Left cardiac atrium (tissue), 4 donors: ENCODE measurements around the gene EXPH5. TPM values are rescaled to one million over a fixed set of nuclear protein-coding genes. Genes with fewer than 3 reads are reported as not detected.
A peak's percentile ranks its signal among the peaks of the same experiment; 100 is the strongest.

Experiments
- ATAC-seq, 2 donors: fragments of 200-7000 bp; cut with Tn5 transposase; one replicate each; pipeline ENCODE4 v1.9.1; 2020; ENCODE audit warnings: mild to moderate bottlenecking in 2 of 2, moderate library complexity in 2 of 2
- DNase-seq: peaks from one replicate; pipeline ENCODE4 v3.0.0-alpha.2; 2020
- intact Hi-C, 2 donors: fragments of 100-400 bp; cut with DNase I; formaldehyde crosslinking; loops; one replicate each; pipeline versions ENCODE4 v1.14.1 to v1.15.1; 2022 to 2023
- total RNA-seq, 2 donors: library from RNA; stranded (reverse); fragmentation: NEBNext Ultra II Directional; extraction: Animal tissue kit (Norgen Biotek cat#: 25700); gene quantifications; one replicate each; pipeline ENCODE4 v1.2.1, GENCODE V29; 2021
- donor health status: DM: no; HTN: yes; CAD: no.
- donor health status: DM: no; HTN: yes; CAD: no; lungs with severe emphysema.
- donor health status: DM: yes; HTN: yes; CAD: no.
- donor health status: Dilated cardiomyopathy.

Gene EXPH5
- total RNA-seq, 2 donors from 2014 or later, result 2.5 to 3.5 TPM

DNA sequence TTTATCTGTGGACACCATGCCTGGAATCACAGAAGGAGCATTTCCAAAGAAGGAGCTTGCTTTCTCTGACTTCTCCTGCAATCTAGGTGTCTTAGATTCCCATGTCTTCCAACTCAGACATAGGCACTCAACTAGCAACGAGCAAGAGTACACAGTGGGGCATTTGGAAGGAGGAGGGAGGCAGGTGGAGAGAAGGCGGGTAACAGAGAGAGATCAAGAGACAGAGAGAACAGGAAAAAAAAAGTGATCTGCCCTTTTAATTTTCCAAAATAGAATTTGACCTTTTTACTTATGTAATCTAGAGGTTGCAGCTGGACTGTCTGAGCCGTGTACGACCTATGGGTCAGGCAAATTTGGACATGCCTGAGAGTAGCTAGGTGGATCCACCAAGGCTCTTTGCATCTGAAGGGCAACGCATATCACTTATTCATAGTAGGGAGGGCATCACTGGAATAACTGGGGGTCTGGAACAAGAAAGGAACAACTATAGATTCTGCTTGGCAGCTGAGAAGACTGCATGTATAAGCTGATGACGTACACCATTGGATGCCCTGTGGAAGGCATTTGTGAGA lies 58.1 kb downstream of the EXPH5 start:
- no peak for DNase-seq
- intact Hi-C loops, result no loop called here
- ATAC-seq, result no peak

DNA sequence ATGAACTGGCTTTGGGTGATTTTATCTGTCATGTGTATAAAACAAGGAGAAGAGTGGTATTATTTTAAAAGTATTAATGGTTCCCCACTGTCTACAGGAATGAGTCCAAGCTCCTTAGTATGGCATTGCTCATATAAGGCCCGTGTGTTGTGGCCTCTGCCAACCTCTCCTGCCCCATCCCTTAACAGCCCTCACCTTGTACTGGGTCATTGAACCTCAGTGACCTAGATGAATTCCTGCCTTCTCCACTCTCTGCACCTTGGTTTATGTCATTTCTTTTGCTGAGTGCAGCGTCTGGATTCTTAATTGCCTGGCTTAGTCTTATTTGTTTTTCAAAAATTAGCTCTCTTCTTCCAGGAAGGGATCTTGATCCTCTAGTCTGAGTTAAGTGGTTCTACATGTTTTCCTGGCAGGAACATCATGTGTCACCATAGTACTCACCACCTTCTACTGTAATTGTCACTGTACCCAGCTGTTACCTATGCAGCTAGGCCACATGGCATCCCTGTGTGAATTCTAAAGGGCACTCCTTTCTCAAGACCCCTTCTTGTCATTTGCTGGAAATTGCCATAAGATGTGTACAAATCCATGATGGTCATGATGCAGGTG lies 59.2 kb downstream of the EXPH5 start:
- DNase-seq, result no peak
- intact Hi-C loops, result no loop called here
- no peak for ATAC-seq

DNA sequence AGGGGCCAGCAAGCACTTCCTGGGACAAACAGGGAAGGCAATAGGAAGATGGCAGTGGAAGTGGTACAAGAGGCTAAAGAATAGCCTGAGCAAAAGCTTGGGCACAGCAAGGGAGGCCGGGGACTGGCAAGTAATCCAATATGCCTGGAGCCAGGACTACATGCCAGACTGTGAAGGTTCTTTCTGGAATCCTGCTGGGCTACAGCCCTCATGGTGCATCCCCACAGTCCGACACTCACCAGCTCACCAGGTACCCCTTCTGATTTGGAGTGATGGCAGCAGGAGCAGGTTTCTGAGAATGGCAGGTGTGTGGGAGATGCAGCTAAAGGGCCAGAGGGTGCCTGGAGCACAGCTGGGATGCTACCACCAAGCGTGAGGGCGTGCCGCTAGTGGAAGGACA lies 63.1 kb downstream of the EXPH5 start:
- no peak for DNase-seq
- ATAC-seq, result no peak
- intact Hi-C loops, result no loop called here

DNA sequence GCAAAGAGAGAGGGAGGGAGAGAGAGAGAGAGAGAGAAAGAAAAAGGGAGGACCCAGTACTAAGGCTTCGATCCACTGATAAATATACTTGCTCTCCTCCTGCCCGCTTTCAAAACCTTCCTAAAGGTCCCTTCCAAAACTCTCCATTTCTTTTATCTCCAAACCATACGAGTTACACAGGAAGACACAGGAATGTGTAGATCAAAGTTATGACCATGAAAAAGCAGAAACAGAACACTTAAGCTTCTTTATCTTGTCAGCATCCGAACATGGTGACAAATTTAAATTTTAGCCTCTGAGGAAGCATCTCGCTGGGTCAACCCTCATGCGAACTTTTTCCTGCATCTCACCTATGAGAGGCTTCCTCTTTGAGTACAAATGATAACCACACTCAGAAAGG lies 66.2 kb downstream of the EXPH5 start:
- no peak for ATAC-seq
- intact Hi-C loops, result no loop called here
- DNase-seq, result no peak

DNA sequence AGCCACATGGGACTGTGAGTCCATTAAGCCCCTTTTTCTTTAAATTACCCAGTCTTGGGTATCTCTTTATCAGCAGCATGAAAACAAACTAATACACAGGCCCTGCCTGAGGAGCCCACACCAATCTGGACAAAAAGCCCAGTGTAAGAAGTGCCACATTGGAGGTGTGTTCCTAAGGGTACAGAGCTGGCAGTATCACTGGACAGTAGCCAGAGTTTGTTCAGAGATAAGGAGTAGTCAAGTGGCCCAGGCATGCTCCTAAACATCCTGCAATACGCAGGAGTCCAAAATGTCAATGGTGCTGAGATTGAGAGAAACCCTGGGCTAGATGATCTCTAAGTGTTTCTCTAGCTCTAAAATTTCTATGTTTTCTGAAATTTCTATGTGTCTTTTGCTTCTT lies 68.4 kb downstream of the EXPH5 start:
- DNase-seq, result no peak
- intact Hi-C loops, result no loop called here
- no peak for ATAC-seq

DNA sequence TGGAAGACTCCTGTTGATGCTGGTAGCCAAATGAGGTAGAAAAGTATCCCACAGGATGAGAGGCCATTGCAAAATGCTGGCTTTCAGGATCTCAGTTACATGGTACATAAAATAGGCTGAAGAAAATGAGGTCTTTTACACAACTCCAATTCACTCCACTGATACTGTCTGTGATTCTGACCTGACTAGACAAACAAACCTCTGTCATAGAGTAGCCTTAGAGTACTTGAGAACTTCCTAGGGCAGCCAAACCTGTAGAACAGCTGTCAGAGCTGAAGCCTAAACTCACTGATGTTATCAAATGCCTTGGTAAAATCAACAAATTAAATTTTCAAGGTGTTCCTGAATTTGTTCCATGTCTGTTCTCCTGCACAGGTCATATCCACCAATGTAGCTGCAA lies 69.1 kb downstream of the EXPH5 start:
- intact Hi-C loops, result no loop called here
- ATAC-seq (no peak), DNase-seq (no peak)

DNA sequence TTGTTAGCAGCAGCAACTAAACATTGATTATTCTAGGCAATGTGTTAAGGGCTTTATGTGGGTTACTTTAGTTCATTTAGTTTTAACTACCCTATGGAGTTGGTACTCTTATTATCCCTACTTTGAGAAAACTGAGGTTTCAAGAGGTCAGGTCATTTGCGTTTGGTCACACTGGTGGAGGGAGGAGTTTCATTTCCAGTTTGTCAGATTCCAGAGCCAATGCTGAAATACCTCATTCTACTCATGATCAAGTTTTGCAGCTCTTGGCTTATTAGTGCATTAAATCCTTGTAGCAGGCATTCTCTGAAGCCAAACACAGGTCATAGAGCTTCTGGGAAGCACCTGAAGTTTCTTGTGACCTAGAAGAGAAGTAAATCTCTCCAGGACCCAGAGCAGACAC lies 71.2 kb downstream of the EXPH5 start:
- intact Hi-C loops, result no loop called here
- DNase-seq (no peak), ATAC-seq (no peak)

DNA sequence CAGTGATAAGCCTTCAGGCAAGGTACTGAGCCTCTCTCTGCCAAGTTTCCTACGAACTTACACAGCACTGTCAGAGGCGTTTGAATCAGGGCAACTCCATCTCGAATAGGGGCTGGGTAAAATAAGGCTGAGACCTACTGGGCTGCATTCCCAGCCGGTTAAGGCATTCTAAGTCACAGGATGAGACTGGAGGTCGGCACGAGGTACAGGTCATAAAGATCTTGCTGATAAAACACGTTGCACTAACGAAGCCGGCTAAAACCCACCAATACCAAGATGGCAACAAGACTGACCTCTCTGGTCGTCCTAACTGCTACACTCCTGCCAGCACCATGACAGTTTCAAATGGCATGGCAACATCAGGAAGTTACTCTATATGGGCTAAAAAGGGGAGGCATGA lies 75.0 kb downstream of the EXPH5 start:
- intact Hi-C loops, result no loop called here
- ATAC-seq, result no peak
- no peak for DNase-seq

DNA sequence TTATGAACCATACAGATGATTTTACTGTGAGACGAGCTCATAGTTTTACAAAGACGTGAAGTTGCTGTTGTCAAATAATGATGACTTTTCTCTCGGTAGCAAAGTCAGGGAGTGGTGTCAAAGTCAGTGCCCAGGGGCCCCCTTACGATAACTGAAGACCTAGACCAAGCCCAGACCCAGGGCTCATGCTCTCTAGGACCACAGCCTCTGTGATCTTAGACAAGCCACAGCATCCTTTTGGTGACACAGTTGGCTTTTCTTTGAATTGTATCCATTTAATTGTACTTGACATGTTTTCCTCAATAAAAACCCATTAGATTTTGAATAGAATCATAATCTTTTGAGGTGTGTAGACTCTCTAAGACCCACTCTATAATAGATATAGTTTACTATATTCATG lies 77.4 kb downstream of the EXPH5 start:
- intact Hi-C loops, result no loop called here
- DNase-seq (no peak), ATAC-seq (no peak)

DNA sequence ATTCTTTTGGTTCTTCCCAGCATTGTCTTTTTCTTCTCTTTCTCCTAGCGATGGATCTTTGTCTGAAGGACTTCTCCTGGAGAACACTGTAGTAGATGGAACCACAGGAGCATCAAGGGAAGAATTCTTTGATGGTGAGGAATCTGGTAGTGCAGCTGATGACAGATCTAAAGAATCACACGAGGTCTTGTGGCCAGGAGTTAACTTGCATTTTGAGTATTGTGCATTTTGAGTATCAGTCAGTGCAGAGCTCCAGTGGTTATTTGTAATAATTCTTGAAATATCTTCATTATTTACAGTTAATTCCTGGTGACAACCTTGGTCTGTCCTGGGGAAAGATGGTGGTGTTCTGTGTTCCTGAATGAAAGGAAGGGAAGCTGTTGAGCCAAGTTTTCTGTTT lies 80.9 kb downstream of the EXPH5 start:
- DNase-seq, result no peak
- ATAC-seq, result no peak
- intact Hi-C loops, result no loop called here

DNA sequence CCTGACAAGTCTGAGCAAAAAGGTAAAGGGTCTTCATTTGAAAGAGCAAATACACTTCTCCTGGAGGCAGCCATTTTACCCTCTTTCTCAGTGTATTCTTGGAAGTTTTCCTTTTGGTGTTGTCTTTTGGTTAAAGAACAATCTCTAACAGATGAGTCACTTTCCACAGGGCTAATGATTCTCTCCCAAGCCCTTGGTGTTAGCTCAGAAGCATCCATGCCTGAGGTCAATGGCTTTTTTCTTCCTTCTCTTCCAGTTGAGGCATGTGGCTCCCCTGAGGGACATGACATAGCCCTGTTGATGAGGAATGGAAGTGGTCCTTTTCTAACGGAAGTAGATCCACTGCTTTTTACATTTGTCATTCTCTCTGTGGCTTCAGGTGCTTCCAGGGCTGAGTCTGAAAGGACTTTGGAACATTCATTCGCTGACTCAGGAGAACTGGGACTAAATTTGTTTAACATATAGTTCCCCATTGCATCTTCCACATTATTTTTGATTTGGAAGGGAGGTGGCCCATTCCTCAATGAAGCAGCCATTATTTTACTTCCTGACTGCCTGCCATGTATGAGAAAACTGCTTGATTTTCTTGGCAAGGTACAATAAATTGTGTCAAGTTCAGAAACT lies 81.6 kb downstream of the EXPH5 start:
- no peak for DNase-seq
- intact Hi-C loops, result no loop called here
- no peak for ATAC-seq

DNA sequence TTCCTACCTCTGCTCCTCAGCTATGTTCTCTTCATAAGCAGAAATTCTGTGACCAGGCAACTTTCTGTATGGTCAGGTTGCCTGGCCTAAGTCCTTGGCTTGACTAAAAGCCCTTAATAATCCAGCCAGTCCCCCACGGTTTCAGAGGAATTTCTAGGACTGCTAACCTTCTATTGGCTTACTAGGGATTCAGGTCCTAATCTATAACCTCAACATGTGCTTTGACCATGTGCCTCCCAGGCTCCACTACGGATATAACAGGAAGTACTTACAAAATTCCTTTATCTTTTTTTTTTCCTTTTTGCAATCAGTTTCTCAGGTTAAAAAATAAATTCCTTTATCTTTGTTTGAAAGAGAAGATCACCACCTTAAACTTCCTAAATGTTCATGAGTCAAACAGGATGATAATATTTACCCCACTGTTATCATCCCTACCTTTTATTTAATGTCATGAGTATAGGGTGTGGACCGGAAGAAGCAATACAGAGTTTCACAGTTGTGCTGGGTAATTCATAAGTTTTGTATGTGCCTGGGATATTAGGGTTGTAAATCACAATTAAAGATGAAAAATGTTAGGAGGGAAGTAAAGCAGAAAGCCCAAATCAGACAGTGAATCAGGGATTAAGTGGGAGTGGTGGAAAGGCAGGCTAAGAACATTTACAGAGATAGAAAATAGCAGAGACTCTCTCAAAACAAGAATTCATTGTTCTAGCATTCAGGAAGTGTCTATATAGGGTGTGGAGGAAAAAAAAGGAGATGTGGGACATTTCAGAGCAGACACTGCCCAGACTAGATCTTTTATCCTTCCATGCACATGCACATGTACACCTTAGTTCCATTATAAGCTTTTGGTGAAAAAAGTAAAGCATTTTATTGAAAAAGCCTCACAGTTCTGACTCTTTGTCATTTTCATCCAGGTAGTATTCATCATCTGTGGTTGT lies 84.6 kb downstream of the EXPH5 start:
- no peak for DNase-seq
- intact Hi-C loops, result no loop called here
- ATAC-seq, result no peak

DNA sequence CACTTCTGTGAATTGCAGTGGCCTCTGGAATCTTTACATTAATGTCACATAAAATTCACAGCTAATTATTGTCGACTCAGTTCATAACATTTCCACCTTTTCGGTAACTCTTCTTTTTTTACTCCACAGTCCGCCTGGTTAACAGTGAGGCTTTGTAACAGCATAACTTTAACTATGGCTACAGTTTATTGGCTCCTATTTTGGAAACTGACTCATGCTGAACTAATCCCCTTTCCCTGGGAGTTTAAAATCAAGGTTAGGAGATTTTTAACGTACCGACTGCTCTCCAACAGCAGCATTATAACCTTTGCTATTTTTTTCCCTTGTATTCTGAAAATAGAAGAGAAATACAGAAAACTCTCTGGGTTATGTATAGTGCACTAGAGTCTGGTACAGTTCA lies 92.2 kb downstream of the EXPH5 start:
- DNase-seq (no peak), ATAC-seq (no peak)
- intact Hi-C loops, result loop anchor here in 1 of 2 donors (2.0 kb wide), 1 partner anchor 35 kb away; the partner anchor contains the start of gene C11orf65

DNA sequence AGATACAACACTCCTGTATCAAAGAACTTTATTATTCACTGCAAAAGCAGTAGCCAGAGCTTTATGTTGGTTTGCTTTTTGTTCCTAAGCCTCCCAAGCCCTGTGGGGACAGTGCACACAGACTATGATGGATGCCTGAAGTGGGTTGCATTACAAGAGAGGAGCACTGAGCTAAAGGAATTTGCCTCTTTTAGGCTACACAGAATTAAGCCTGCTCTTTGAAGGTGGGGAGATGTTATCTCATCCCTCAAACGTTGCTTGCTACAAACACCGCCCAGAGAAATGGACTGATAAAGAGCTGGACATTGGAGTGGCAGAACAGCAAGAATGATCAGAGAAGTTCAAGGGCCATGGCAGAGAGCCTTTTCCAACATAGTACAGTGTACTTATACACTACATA lies 92.8 kb downstream of the EXPH5 start:
- intact Hi-C loops, result loop anchor here in 1 of 2 donors (2.0 kb wide), 1 partner anchor 34 kb away; the partner anchor contains the start of gene C11orf65
- DNase-seq, result no peak
- no peak for ATAC-seq

DNA sequence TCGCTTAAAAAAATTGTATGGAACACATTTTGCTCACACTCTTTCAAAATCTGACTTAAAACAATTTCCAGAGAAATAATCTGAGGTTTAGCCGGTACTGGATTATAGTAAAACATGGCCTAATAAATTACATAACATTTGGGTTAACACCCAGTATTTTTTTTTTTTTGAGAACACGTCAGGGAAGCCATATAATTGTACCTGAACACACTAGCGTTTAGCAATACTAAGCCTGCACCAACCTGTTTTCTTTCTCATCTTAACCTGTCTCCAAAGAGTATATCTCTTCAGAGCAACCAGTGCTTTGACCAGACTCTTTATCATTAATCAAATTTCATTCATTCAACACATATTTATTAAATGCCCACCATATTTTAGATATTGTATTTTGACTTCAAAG lies 93.4 kb downstream of the EXPH5 start:
- ATAC-seq, result no peak
- DNase-seq, result no peak
- intact Hi-C loops, result loop anchor here in 1 of 2 donors (2.0 kb wide), 1 partner anchor 33 kb away; the partner anchor contains the start of gene C11orf65

DNA sequence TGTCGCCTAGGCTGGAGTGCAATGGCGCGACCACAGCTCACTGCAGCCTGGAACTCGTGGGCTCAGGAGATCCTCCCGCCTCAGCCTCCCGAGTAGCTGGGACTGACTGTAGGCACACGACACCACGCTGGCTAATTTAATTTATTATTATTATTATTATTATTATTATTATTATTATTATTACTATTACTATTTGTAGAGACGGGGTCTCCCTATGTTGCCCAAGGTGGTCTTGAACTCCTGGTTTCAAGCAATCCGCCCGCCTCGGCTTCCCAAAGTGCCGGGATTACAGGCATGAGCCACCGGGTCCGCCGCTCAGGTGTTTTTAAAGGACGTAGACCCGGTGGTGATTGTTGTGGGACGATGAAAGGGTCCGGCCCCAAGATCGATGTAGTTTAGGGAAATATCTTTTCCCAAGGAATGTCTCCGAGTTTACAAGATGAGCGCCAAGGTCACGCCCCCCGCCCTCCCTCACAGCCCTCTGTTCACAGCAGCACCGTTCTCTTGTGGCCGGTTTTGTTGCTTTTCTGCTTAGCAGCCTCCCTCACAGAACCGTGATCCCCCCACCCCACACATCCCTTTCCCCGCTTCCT lies 94.7 kb downstream of the EXPH5 start:
- intact Hi-C loops, result loop anchor here in 1 of 2 donors (10.0 kb wide), 1 partner anchor 156 kb away; no protein-coding TSS in a partner anchor
- DNase-seq (peak; percentile 20), ATAC-seq (no peak)

DNA sequence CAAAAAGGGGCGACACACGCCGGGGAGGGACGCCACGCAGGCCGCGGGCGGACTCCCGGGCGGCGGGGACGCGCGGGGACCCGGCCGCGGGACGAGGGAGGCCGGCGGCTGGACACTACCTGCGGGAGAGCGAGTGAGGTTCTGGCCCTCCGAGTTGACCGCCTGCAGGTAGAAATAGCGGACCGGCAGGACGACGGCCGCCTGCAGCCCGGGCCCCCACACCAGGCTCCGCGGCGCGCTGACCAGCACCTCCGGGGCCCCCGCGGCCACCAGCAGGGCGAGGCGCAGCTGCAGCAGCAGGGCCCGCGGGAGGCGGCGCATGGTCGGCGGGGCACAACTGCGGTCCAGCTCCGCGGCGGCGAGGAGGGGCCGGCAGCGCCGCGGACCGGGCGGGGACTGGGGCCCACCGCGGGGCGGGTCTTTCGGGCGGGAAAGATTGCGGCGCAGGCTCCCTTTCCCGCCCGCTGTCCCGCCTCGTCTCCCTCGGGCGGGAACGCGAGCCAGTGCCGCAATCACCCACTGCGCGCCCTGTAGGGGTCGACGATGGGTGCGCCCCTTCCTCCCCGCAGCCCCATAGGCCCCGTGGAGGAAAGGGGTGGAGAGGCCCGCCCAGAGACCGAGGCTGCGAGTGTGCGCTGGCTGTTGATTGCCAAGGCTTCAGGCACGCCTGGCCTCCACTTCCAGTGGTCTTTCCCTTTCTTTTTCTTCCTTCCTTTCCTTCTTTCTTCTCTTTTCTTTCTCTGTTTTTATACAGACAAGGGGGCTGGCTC lies 95.3 kb downstream of the EXPH5 start, which contains the start of gene POGLUT3:
Gene POGLUT3 (minus strand): TSS at position 339 of the 770 bp plus-strand sequence. CDS start 18 bp downstream, at position 321.
- intact Hi-C loops, result loop anchor here in 1 of 2 donors (10.0 kb wide), 1 partner anchor 157 kb away; no protein-coding TSS in a partner anchor
- peak; percentile 75 for DNase-seq
- ATAC-seq, result peak; percentile 81 to 87

DNA sequence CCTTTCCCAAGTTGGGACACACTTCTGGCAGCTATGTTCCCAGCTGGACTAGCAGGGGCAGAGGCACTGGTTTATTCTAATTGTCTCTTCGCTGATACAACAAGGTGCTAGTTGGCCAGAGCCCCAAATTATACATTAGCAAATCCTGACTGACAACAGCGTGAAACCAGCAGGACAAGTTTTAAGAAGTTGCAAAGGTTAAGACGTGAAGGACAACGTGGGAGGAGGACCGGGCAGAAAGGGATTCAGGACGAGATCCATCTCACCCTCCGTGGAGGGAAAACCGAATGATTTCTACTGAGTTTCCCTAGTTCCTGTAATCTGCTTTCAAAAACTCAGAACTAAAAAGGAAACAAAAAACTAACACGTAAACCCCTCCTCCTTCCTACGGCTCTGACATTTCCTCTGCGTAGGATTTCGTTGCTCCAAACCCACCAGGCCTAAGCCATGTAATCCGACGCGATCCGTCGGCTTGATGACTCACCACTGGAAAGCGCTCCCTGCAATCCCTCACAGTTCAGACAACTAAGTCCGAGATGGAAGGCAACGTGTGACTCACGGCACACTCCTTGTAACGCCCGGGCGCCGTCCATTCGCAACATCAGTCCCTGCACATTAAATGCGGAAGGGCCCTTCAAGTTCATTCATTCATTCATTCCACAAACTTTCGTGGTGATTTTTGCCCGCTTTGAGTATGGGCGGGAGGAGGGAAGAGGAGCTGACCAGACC lies 96.1 kb downstream of the EXPH5 start:
- intact Hi-C loops, result loop anchor here in 1 of 2 donors (10.0 kb wide), 1 partner anchor 157 kb away; no protein-coding TSS in a partner anchor
- DNase-seq (peak; percentile 92), ATAC-seq (peak; percentile 95 to 98)
